HG02571 (cell line): Measurements from ENCODE around the gene SGPL1.

Experiments used
- ATAC-seq: cut with Tn5 transposase; IDR thresholded peaks from one replicate; pipeline ENCODE4 v1.9.1; 2021; ENCODE audit warnings: mild to moderate bottlenecking, moderate library complexity; ENCODE audit not compliant: unreplicated experiment

SGPL1 gene

GRCh38 chr10:70807556-70807955, 8.2 kb upstream of the SGPL1 start:
- no peak for ATAC-seq

DNA sequence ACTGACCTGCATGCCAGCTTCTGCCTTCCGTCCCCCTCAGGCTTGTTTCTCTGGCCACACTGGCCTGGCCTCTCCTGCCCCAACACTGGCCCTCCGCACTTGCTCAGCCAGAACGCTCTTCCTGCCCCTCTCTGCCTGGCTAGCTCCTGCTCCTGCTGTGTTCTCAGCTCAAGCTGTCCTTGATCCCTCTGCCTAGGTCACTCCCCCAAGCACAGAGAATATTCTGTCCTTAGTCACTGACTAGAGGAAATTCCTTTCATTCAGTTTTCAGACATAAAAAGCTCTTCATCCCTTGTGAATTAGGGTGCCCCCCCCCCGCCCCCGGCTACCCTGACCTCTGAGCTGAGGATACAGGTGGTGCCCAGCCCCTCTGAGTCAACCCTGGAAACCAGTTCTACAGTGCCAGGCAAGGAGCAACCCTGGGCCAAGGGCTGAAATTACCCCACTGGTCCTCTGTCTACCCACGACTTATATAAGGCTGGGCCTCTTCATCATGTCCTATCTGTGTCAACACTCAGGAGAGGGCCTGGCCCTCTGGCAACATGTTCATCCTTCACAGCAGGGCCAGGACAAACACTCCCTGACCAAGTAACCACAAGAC, 6.6 kb upstream of the SGPL1 start:
- ATAC-seq: no peak

DNA sequence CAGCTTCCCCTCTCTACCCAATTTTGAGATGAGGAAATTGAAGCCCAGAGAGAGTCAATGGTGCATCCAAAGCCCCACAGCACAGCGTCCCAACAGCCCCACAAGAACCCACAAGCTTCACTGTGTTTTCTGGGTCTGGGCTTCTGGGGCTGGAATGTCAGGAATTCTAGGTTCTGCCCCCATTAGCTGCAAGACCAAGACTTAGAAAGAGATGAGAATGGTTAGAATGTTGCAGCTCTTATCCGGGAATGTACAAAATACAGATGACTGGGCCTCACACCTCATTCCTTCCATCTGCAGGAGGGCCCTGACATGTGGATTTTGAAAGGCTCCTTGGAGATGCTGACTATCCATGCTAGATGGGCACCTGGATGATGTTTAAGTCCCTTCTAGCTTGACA, 6.0 kb upstream of the SGPL1 start:
- no peak for ATAC-seq

GRCh38 chr10:70810967-70811366, 4.8 kb upstream of the SGPL1 start:
- ATAC-seq: no peak

- ATAC-seq: no peak
Observed at GRCh38 chr10:70811881-70812280, 3.9 kb upstream of the SGPL1 start.

GRCh38 chr10:70812814-70813213, 2.9 kb upstream of the SGPL1 start:
- no peak for ATAC-seq

DNA sequence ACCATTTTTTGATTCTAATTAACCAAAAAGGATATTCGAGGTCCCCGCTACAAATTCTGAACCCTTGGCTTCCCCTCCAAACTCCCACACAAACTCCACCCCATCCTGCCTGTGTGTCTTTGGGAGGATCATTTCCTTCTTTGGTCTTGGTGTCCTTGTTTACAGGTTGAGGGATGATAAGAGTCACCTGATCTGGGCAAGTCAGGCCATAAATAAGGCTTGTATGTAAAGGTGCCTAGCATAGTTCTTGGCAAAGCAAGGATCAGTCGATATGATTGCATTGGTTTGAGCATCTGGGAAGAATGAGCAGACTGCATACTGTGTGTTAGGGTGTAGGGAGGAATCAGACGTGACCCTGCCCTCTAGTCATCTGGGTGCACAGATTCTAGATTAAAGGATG, 1.6 kb upstream of the SGPL1 start:
- no peak for ATAC-seq

- peak; percentile 31 for ATAC-seq
Observed at GRCh38 chr10:70816220-70816894, 609 bp downstream of the SGPL1 start.

GRCh38 chr10:70820976-70821750, 5.4 kb downstream of the SGPL1 start:
- ATAC-seq: no peak

DNA sequence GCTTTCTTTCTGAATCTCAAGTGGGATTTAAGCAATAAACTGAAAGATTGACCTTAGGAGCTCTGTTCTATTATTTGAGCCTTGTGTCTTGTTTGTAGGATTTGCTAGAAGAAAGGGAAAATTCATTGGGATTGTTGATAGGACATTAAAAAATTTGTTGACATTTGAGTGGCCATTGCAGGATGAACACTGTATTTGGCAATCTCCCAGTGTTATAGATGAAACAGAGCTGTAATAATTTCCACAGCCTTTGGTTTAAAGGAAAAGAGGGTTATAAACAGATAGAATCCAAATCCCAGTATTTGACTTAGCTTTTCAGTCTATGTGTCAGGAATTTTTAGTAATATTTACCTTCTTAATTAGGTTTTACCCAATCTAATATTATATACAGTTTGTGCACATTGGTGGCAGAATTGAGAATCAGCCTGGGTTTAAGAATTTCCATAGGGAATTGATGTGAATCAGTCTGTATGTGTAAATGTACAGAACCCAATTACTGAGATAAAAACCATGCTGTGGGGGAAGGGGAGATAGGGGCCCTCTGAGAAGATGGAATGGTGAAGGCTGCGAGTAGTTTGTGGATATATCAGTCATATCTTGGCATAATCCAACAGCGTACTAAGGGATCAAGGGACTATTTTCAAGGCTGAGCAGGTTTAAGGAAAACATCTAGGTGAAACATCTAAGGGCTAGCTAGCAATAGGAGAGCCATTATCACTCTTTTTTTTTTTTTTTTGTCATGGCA, 6.5 kb downstream of the SGPL1 start:
- ATAC-seq: no peak

DNA sequence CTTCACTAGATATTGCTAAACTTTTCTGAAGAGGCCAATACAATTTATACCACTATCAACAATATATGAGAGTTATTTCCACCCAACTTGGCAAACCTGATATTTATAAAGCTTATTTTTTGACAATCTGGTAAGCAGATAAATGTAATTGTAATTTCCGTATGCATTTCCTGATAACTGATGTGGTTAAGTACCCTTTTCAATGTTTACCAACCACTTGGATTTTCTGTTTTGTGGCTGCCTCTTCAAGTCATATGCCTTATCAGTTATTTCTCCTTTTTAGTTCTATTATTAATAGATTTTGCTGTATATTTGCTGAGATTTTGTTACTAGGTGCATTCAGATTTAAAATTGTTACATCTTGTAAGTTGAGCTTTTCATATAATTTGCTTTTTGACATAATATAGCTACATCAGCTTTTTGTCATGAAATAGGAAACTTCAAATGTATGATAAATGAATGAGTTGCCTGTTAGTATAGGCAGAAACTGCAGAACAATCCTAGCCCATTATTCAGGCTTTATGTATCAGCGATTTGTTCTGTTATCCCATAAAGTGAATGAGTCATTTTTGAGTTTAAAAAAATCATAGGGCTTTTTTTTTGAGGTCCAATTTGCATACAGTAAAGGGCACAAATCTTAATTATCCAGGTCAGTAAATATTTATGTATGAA, 11.5 kb downstream of the SGPL1 start:
- ATAC-seq: no peak

DNA sequence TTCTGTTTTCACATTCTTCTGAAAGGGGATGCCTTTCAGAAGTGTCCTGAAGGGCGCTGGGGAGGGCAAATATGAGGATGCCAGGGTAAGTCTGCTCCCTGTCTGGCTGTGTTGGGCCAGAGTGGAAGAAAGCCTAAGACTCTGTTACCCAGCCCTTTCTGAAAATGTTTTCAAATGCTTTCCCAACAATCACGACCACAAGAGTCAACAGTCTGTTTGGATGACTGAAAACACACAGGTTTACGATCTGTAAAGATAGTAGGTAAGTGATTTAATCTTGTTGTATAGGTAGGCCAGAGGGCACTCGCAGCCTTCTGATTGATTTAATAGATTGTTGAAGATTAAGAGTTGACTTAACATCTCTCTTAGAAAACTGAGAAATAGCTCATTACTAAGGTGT, 13.2 kb downstream of the SGPL1 start:
- no peak for ATAC-seq

GRCh38 chr10:70829543-70829942, 13.8 kb downstream of the SGPL1 start:
- ATAC-seq: no peak

DNA sequence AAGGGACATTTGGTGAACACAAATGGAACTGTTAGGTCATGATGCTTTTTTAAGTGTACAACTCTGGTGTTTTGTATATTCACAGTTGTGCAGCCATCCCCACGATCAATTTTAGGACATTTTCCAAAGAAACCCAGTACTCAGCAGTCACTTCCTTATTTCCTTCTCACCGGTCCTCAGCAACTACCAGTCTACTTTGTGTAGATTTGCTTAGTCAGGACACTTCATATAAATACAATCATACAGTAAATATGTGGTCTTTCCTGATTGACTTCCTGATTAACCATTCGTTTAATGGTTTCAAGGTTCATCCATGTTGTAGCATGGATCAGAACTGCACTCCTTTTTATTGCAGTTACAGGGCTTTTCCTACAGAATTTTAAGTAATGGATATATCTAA, 14.4 kb downstream of the SGPL1 start:
- ATAC-seq: no peak

- no peak for ATAC-seq
Observed at GRCh38 chr10:70832221-70832620, 16.5 kb downstream of the SGPL1 start.

DNA sequence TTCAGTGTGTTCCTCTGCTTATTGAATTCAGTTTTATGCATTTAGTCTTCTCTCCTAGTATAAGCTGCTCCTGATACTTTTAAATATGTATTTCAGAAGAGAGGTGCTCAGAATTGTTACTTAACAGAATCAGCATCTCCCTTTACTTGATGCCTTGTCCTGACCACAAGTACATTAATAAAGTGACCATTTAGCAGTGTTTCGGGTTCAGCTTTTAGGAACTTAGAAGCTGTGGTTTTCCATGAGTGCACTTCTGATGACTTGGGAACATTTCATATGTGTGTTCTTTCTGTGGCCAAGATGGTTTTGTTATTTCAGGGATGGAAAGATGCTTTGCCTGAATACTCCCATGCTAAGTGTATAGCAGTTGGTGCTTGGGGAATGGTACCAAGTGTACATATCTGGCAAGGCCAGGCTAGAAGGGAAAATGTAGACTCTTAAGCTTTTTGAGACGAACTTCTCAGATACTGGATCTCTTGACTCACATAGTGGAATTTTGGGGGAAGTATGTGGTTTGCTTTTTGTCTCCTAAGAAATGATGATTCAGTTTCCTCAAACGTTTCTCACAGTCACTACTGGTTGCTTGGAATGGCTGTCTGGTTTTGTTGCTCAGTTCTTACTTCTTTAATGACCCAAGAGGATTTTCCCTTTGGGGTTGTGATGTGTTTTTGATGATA, 17.2 kb downstream of the SGPL1 start:
- no peak for ATAC-seq

- ATAC-seq: no peak
Observed at GRCh38 chr10:70833601-70834000, 17.9 kb downstream of the SGPL1 start.

DNA sequence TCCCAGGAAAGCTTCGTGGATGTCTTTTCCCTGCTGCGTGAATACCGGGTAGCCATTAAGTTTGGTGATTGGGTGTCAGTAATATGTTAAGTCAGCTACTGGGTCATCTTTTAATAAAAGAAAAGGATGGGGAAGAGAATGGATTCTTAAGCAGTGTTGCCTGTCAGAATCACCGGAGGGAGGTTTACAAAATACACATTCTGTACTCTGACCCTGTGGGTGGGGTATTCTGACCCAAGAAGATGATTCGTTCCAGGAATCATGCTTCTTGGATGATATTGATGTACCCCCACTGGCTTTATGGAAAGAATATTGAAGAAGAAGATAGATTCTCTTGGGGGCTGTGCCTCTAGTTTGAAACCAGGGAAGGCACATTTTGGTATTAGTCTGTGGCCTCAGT, 18.3 kb downstream of the SGPL1 start:
- ATAC-seq: no peak

GRCh38 chr10:70834441-70835151, 18.8 kb downstream of the SGPL1 start:
- no peak for ATAC-seq

DNA sequence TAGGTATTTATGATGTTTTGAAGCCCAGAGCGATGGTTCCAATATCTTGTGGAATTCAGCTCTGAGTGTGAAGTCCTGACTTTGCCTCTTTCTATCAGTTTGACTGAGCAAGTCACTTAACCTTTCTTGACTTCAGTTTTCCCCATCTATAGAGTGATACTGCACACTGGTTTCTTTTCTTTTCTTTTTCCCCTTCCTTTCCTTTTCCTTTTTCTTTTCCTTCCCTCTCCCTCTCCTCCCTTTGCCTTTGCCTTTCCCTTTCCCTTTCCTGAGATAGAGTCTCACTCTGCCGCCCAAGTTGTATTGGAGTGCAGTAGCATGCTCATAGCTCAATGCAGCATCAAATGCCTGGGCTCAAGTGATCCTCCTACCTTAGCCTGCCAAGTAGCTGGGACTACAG, 20.6 kb downstream of the SGPL1 start:
- no peak for ATAC-seq
